ENCODE results near the gene LPA.

- TF ChIP-seq CTCF (IDR thresholded peaks at IDR 0.05; ENCODE audit: control extremely low read depth in 1 of 3, insufficient read depth in 1 of 3, low read depth in 1 of 3, low read length in 3 of 3) (no peak), POLR2AphosphoS5 (IDR thresholded peaks at IDR 0.05; ENCODE audit: low read depth, low read length) (no peak), CHD1 (IDR thresholded peaks at IDR 0.05; ENCODE audit: low read depth, low read length) (no peak), CREB1 (IDR thresholded peaks at IDR 0.05) (no peak), ATF3 (IDR thresholded peaks at IDR 0.05; ENCODE audit: insufficient read depth, low read depth, low read length) (no peak), ASH2L (IDR thresholded peaks at IDR 0.05; ENCODE audit: low read length) (no peak), POLR2A (IDR thresholded peaks at IDR 0.05; ENCODE audit: control extremely low read depth in 1 of 2, low read depth in 2 of 2, low read length in 2 of 2) (no peak), ATF2 (IDR thresholded peaks at IDR 0.05; ENCODE audit: low read length) (no peak), SRF (IDR thresholded peaks at IDR 0.05; ENCODE audit: low read depth, low read length) (no peak)
Observed at GRCh38 chr6:160523223-160523622, 140.9 kb downstream of the LPA start.
